ENCODE measurements around the gene RTL1. TPM values are rescaled to one million over a fixed set of nuclear protein-coding genes. Genes with fewer than 3 reads are reported as not detected.
A peak's percentile ranks its signal among the peaks of the same experiment; 100 is the strongest.

Gene RTL1
- total and polyA plus RNA-seq, 2 of the 8 experiments (the other 6 are each of a cell fraction or from before 2014, with no cell fraction given), result not detected

DNA sequence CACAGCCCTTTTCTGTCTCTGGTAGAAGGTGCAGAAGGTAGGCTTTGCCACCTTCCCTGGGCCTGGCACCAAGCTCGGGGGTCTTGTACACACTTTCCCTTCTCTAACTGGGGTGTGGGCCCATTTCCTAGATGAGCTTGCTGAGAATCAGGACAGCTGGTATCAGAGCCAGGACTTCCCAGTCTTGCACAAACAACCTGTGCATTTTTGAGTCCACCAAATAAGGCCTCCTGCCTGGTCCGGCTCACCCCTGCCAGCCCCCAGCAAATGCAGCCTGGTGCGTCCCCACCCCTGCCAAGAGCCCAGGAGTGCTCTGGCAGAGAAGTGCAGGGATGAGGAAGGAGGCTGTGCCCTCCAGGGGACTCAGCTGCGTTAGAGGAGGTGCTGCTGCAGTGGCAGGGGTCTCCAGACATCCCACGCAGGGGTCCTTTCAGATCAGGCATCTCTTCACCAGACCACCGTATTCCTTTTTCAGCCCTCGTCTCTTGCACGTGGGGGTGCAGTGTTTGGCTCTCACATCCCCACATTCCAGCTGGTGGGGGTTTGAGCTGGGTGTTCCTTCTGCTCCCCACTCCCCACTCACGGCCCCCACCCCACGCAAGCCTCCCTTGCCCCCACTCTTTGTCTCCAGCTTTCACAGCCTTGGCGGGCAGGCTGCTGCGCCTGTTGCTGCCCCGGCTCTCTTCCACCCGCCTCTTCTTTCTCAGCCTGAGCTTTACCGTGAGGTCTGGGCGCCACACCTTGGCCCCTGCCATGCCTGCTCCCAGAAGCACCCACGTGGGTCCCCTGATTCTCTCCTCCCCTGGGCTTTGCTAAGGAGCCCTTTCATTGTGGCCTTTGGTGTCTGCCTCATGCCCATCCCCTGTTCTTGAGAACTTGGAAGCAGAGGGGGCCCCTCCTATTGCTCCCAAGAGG is 45.3 kb downstream of the RTL1 start (continued):
- TF ChIP-seq CHD7 (IDR thresholded peaks at IDR 0.05; ENCODE audit: insufficient replicate concordance, low read length), result no peak
- TF ChIP-seq SIN3A (conservative IDR thresholded peaks at IDR 0.05 in 1 of 2, IDR thresholded peaks at IDR 0.05 in 1 of 2; ENCODE audit: low read depth in 1 of 2, low read length in 2 of 2), result no peak
- no peak for TF ChIP-seq CTCF (IDR thresholded peaks at IDR 0.05; ENCODE audit: control extremely low read depth in 1 of 3, insufficient read depth in 1 of 3, low read depth in 1 of 3, low read length in 3 of 3)
- 0 out of 4 replicates have a peak, but pooled peaks of 1 of the 2 experiments have one; percentile 14 for TF ChIP-seq RAD21 (IDR thresholded peaks at IDR 0.05 in 1 of 2, conservative IDR thresholded peaks at IDR 0.05 in 1 of 2; ENCODE audit: low read depth in 2 of 2, low read length in 2 of 2)

Measured in H1 (cell line).